Urothelium cell line (cell line): Measurements from ENCODE around the gene BMP8A.
A peak's percentile ranks its signal among the peaks of the same experiment; 100 is the strongest.
"Not testable (repeated sequence)": the region's sequence is repeated elsewhere in the genome, so short reads cannot be mapped to it uniquely, and the experiment has no call there.

ENCODE experiments used
- DNase-seq: peaks from one replicate; pipeline ENCODE4 v3.0.0; 2011; ENCODE audit warnings: low spot score, mixed read lengths
- FAIRE-seq: peaks from 2 replicates; lab custom pipeline; 2011; peaks lifted over from hg19 to GRCh38; lab: Jason Lieb, UNC

Gene BMP8A

GRCh38 chr1:39524591-39525365 lies 33.3 kb downstream of the BMP8A start:
- FAIRE-seq (no peak), DNase-seq (no peak)

GRCh38 chr1:39525366-39526165 lies 34.1 kb downstream of the BMP8A start:
- DNase-seq (no peak), FAIRE-seq (peak; percentile 77)

GRCh38 chr1:39526466-39527189 lies 35.2 kb downstream of the BMP8A start:
- FAIRE-seq (no peak), DNase-seq (no peak)

GRCh38 chr1:39527190-39527579 lies 35.7 kb downstream of the BMP8A start:
- not testable (repeated sequence) for FAIRE-seq, DNase-seq

GRCh38 chr1:39528082-39528481 lies 36.6 kb downstream of the BMP8A start:
- FAIRE-seq (no peak), DNase-seq (no peak)

- no peak for FAIRE-seq
- no peak for DNase-seq
Observed at GRCh38 chr1:39529901-39530535, 38.6 kb downstream of the BMP8A start.

- no peak for FAIRE-seq
- DNase-seq = no peak
Observed at GRCh38 chr1:39531526-39531925, 40.1 kb downstream of the BMP8A start.

GRCh38 chr1:39533442-39533841 lies 42.0 kb downstream of the BMP8A start:
- DNase-seq (no peak), FAIRE-seq (no peak)

GRCh38 chr1:39538531-39539251 lies 47.3 kb downstream of the BMP8A start:
- no peak for FAIRE-seq
- DNase-seq = no peak

- FAIRE-seq (no peak), DNase-seq (peak; percentile 73)
Observed at GRCh38 chr1:39539252-39539790, 47.9 kb downstream of the BMP8A start.

GRCh38 chr1:39540504-39541031 lies 49.1 kb downstream of the BMP8A start:
- no peak for DNase-seq
- FAIRE-seq = no peak

GRCh38 chr1:39542924-39543323 lies 51.5 kb downstream of the BMP8A start:
- no peak for FAIRE-seq

GRCh38 chr1:39544327-39544726 lies 52.9 kb downstream of the BMP8A start:
- FAIRE-seq (no peak), DNase-seq (no peak)

More at GRCh38 chr1:39542924-39543323, 51.5 kb downstream of the BMP8A start:
- no peak for DNase-seq

GRCh38 chr1:39545531-39545930 lies 54.1 kb downstream of the BMP8A start:
- no peak for DNase-seq
- no peak for FAIRE-seq

GRCh38 chr1:39554277-39554676 lies 62.8 kb downstream of the BMP8A start:
- FAIRE-seq = no peak
- DNase-seq = no peak

- FAIRE-seq = no peak
- DNase-seq = no peak
Observed at GRCh38 chr1:39561279-39561678, 69.8 kb downstream of the BMP8A start.

GRCh38 chr1:39562886-39563285 lies 71.5 kb downstream of the BMP8A start:
- no peak for FAIRE-seq
- no peak for DNase-seq

GRCh38 chr1:39563669-39564068 lies 72.2 kb downstream of the BMP8A start:
- DNase-seq (no peak), FAIRE-seq (no peak)

- DNase-seq (no peak), FAIRE-seq (no peak)
Observed at GRCh38 chr1:39564340-39564739, 72.9 kb downstream of the BMP8A start.

GRCh38 chr1:39564941-39565340 lies 73.5 kb downstream of the BMP8A start:
- no peak for FAIRE-seq
- no peak for DNase-seq
